ENCODE results near the gene CTNNBL1. TPM values are rescaled to one million over a fixed set of nuclear protein-coding genes. Genes with fewer than 3 reads are reported as not detected.

Gene CTNNBL1
- total and polyA plus RNA-seq, 2 donors (not counting 3 experiments of a cell fraction or from before 2014, with no cell fraction given), result 20.8 to 60.2 TPM

- H3K4me3 ChIP-seq (replicated peaks in 1 of 3; ENCODE audit: insufficient read depth in 1 of 3, low read depth in 1 of 3, low read length in 3 of 3), result no peak overlapping the region
- dilution Hi-C loops (cut with MboI; ENCODE audit: extremely low pct_ligation_motif_present, low sequenced_read_pairs), result no loop called here
- no peak overlapping the region for H3K4me2 ChIP-seq (ENCODE audit: insufficient read depth, low read length)
- H3K79me2 ChIP-seq (ENCODE audit: control insufficient read depth, insufficient read depth, low read length), result no peaks in the 10 kb centered on the region
- CTCF ChIA-PET, result interaction anchor here (1.1 kb wide), 3 partner anchors 9 to 16 kb away, joined by 3 to 5 read pairs (median 4); no protein-coding TSS in a partner anchor
- H2AFZ ChIP-seq (ENCODE audit: low read depth, low read length), result no peak overlapping the region
- H4K20me1 ChIP-seq (replicated peaks; ENCODE audit: control insufficient read depth, extremely low read depth, insufficient read depth, low read length), result no peaks in the 10 kb centered on the region
- H3K4me1 ChIP-seq (ENCODE audit: control insufficient read depth, extremely low read depth, insufficient read depth, low read length), result no peaks in the 10 kb centered on the region
- DNase-seq (ENCODE audit: low read depth, low spot score) (no peak), FAIRE-seq (no peak)
- H3K27ac ChIP-seq (ENCODE audit: insufficient read depth, low read depth, low read length), result no peak overlapping the region
- no peaks in the 10 kb centered on the region for H3K9me3 ChIP-seq (replicated peaks; ENCODE audit: control insufficient read depth, insufficient read depth, low read length)
- POLR2A ChIA-PET, result no interaction called here
- H3K27me3 ChIP-seq (ENCODE audit: control insufficient read depth in 2 of 2, insufficient read depth in 2 of 2, low read length in 2 of 2), result no peaks in the 10 kb centered on the region
- H3K9me1 ChIP-seq (replicated peaks; ENCODE audit: control insufficient read depth, extremely low read depth, insufficient read depth, low read length), result no peaks in the 10 kb centered on the region
- BruUV-seq (replicated peaks), result no TSS peak
- TF ChIP-seq POLR2A (IDR thresholded peaks at IDR 0.05; ENCODE audit: low read depth, low read length) (no peak), MAX (IDR thresholded peaks at IDR 0.05; ENCODE audit: insufficient read depth, insufficient read length) (no peak), CTCF (IDR thresholded peaks at IDR 0.05; ENCODE audit: extremely low read depth in 1 of 2, insufficient read depth in 1 of 2, low read depth in 1 of 2, low read length in 2 of 2) (no peak), JUN (IDR thresholded peaks at IDR 0.05; ENCODE audit: borderline replicate concordance, insufficient read depth, insufficient read length, low read depth) (no peak)
- peaks cover 0 to 8% of the 10 kb centered on the region in 2 experiments for H3K36me3 ChIP-seq (ENCODE audit: control insufficient read depth in 2 of 2, extremely low read depth in 1 of 2, insufficient read depth in 2 of 2, low read length in 2 of 2)
- intact Hi-C loops (cut with micrococcal nuclease), result no loop called here
- H3K9ac ChIP-seq (replicated peaks; ENCODE audit: extremely low read depth, insufficient read depth, low read length), result no peak overlapping the region
These were observed 70.6 kb downstream of the CTNNBL1 start for GRCh38 chr20:37764333-37764935.

GRCh38 chr20:37770908-37771307 lies 77.1 kb downstream of the CTNNBL1 start:
- ChIA-PET POLR2A (no interaction called here), CTCF (interaction anchor here (2.0 kb wide), 1 partner anchor 10 kb away, joined by 5 read pairs; no protein-coding TSS in a partner anchor)
- no peaks in the 10 kb centered on the region for H4K20me1 ChIP-seq (replicated peaks; ENCODE audit: control insufficient read depth, extremely low read depth, insufficient read depth, low read length)
- H3K27me3 ChIP-seq (ENCODE audit: control insufficient read depth in 2 of 2, insufficient read depth in 2 of 2, low read length in 2 of 2), result no peaks in the 10 kb centered on the region
- H3K27ac ChIP-seq (ENCODE audit: insufficient read depth, low read depth, low read length), result no peak overlapping the region
- no TSS peak for BruUV-seq (replicated peaks)
- H2AFZ ChIP-seq (ENCODE audit: low read depth, low read length), result no peak overlapping the region
- H3K36me3 ChIP-seq (ENCODE audit: control insufficient read depth in 2 of 2, extremely low read depth in 1 of 2, insufficient read depth in 2 of 2, low read length in 2 of 2), result peaks cover 0 to 6% of the 10 kb centered on the region in 2 experiments
- intact Hi-C loops (cut with micrococcal nuclease), result no loop called here
- DNase-seq (ENCODE audit: low read depth, low spot score) (no peak), FAIRE-seq (no peak)
- no peak overlapping the region for H3K9ac ChIP-seq (replicated peaks; ENCODE audit: extremely low read depth, insufficient read depth, low read length)
- H3K9me3 ChIP-seq (replicated peaks; ENCODE audit: control insufficient read depth, insufficient read depth, low read length), result no peaks in the 10 kb centered on the region
- H3K9me1 ChIP-seq (replicated peaks; ENCODE audit: control insufficient read depth, extremely low read depth, insufficient read depth, low read length), result no peaks in the 10 kb centered on the region
- H3K4me3 ChIP-seq (replicated peaks in 1 of 3; ENCODE audit: insufficient read depth in 1 of 3, low read depth in 1 of 3, low read length in 3 of 3), result no peak overlapping the region
- no peak overlapping the region for H3K4me2 ChIP-seq (ENCODE audit: insufficient read depth, low read length)
- dilution Hi-C loops (cut with MboI; ENCODE audit: extremely low pct_ligation_motif_present, low sequenced_read_pairs), result no loop called here
- no peak for TF ChIP-seq MAX (IDR thresholded peaks at IDR 0.05; ENCODE audit: insufficient read depth, insufficient read length)
- TF ChIP-seq EZH2 (IDR thresholded peaks at IDR 0.05; ENCODE audit: borderline replicate concordance, low read depth, low read length, severe bottlenecking), result no peak
- no peak for TF ChIP-seq JUN (IDR thresholded peaks at IDR 0.05; ENCODE audit: borderline replicate concordance, insufficient read depth, insufficient read length, low read depth)
- TF ChIP-seq CTCF (IDR thresholded peaks at IDR 0.05; ENCODE audit: extremely low read depth in 1 of 2, insufficient read depth in 1 of 2, low read depth in 1 of 2, low read length in 2 of 2), result no peak
- TF ChIP-seq FOS (IDR thresholded peaks at IDR 0.05; ENCODE audit: borderline replicate concordance, insufficient read depth, low read length), result no peak
- TF ChIP-seq POLR2AphosphoS5 (IDR thresholded peaks at IDR 0.05; ENCODE audit: insufficient read depth, low read depth, low read length), result no peak
- TF ChIP-seq POLR2A (IDR thresholded peaks at IDR 0.05; ENCODE audit: low read depth, low read length), result no peak
- TF ChIP-seq MYC (IDR thresholded peaks at IDR 0.05; ENCODE audit: low read depth, low read length), result no peak
- no peak for TF ChIP-seq GATA2 (IDR thresholded peaks at IDR 0.05; ENCODE audit: insufficient read depth, insufficient read length, low read depth, low read length)
- H3K4me1 ChIP-seq (ENCODE audit: control insufficient read depth, extremely low read depth, insufficient read depth, low read length), result no peaks in the 10 kb centered on the region
- no peaks in the 10 kb centered on the region for H3K79me2 ChIP-seq (ENCODE audit: control insufficient read depth, insufficient read depth, low read length)
